ENCODE results near the gene BBOX1. TPM values are rescaled to one million over a fixed set of nuclear protein-coding genes. Genes with fewer than 3 reads are reported as not detected.

The BBOX1 gene
- total and polyA plus RNA-seq, 2 of the 4 experiments (the other 2 are of a cell fraction) = not detected

GRCh38 chr11:27162237-27162636 is 121.6 kb downstream of the BBOX1 start:
- Histone ChIP-seq H3K56ac (ENCODE audit: extremely low read depth, insufficient read depth, low read length) (no peak overlapping the region), H3K27ac (ENCODE audit: insufficient read depth, low read length) (no peak overlapping the region), H4K20me1 (ENCODE audit: insufficient read depth, low read length) (no peaks in the 10 kb centered on the region), H4K8ac (ENCODE audit: low read depth in 2 of 2, low read length in 2 of 2) (no peak overlapping the region), H2AK9ac (replicated peaks; ENCODE audit: low read depth, low read length, poor library complexity) (no peak overlapping the region), H2BK5ac (ENCODE audit: low read depth, low read length, poor library complexity, severe bottlenecking) (no peak overlapping the region), H3K4ac (ENCODE audit: low read depth, low read length) (no peak overlapping the region), H3K23ac (ENCODE audit: low read depth, low read length) (no peak overlapping the region), H3K4me1 (ENCODE audit: control insufficient read depth, insufficient read depth, low read length) (no peaks in the 10 kb centered on the region), H3K9me1 (ENCODE audit: insufficient read depth, low read length) (no peaks in the 10 kb centered on the region), H4K91ac (ENCODE audit: insufficient read depth, low read depth, low read length) (no peak overlapping the region), H2AK5ac (ENCODE audit: low read depth, low read length) (no peak overlapping the region), H2BK15ac (ENCODE audit: low read depth, low read length) (no peak overlapping the region), H4K5ac (ENCODE audit: low read depth, low read length) (no peak overlapping the region), H3K4me2 (ENCODE audit: low read depth, low read length) (no peak overlapping the region), H3K14ac (replicated peaks; ENCODE audit: low read depth, low read length) (no peak overlapping the region), H2BK20ac (ENCODE audit: low read depth, low read length) (no peak overlapping the region), H2AFZ (replicated peaks; ENCODE audit: low read length, poor library complexity) (no peak overlapping the region), H3K4me3 (ENCODE audit: insufficient read depth, low read depth, low read length) (no peak overlapping the region), H3K27me3 (ENCODE audit: control insufficient read depth, insufficient read depth, low read length) (peaks cover 2% of the 10 kb centered on the region; the same call in 1 of the 2 replicates), H3K36me3 (ENCODE audit: control insufficient read depth, insufficient read depth, low read length) (no peaks in the 10 kb centered on the region), H3K9me3 (ENCODE audit: control insufficient read depth, insufficient read depth, low read length) (peaks cover 3% of the 10 kb centered on the region; the same call in 1 of the 2 replicates), H3K79me1 (ENCODE audit: low read depth in 1 of 2, low read length in 2 of 2) (no peaks in the 10 kb centered on the region), H3K18ac (ENCODE audit: low read depth, low read length) (no peak overlapping the region), H2BK120ac (ENCODE audit: low read depth, low read length) (no peak overlapping the region), H3K9ac (ENCODE audit: low read depth, low read length) (no peak overlapping the region)
- POLR2A ChIA-PET (ENCODE audit: unreplicated experiment) = no interaction called here
- in situ Hi-C loops (cut with MboI; ENCODE audit: low sequenced_read_pairs) = loop anchor here (5.0 to 10.0 kb wide), 2 partner anchors 405 to 847 kb away; no protein-coding TSS in a partner anchor
- TF ChIP-seq BHLHE40 (IDR thresholded peaks at IDR 0.05; ENCODE audit: low read depth, low read length) (no peak), RFX5 (IDR thresholded peaks at IDR 0.05; ENCODE audit: low read depth, low read length) (no peak), CHD1 (IDR thresholded peaks at IDR 0.05; ENCODE audit: low read depth, low read length) (no peak), RCOR1 (IDR thresholded peaks at IDR 0.05; ENCODE audit: insufficient replicate concordance, low read length) (no peak), MAZ (IDR thresholded peaks at IDR 0.05; ENCODE audit: borderline replicate concordance, low read depth, low read length) (no peak), MXI1 (IDR thresholded peaks at IDR 0.05; ENCODE audit: borderline replicate concordance, low read depth, low read length) (no peak), SMC3 (IDR thresholded peaks at IDR 0.05; ENCODE audit: low read depth, low read length) (no peak), NFE2L2 (IDR thresholded peaks at IDR 0.05; ENCODE audit: low read depth, low read length) (no peak), FOS (IDR thresholded peaks at IDR 0.05; ENCODE audit: low read depth, low read length) (no peak), POLR2A (IDR thresholded peaks at IDR 0.05; ENCODE audit: low read depth, low read length) (no peak)
- TF ChIP-seq, protein P1, sequence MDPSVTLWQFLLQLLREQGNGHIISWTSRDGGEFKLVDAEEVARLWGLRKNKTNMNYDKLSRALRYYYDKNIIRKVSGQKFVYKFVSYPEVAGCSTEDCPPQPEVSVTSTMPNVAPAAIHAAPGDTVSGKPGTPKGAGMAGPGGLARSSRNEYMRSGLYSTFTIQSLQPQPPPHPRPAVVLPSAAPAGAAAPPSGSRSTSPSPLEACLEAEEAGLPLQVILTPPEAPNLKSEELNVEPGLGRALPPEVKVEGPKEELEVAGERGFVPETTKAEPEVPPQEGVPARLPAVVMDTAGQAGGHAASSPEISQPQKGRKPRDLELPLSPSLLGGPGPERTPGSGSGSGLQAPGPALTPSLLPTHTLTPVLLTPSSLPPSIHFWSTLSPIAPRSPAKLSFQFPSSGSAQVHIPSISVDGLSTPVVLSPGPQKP (IDR thresholded peaks at IDR 0.05; ENCODE audit: borderline replicate concordance, low read depth, low read length) = no peak
- CTCF ChIA-PET = no interaction called here
- no CpG with 5 or more reads among the region's 1 CpG for WGBS, 2 experiments (ENCODE audit: extremely low coverage in 2 of 2, insufficient read length in 1 of 2)
- intact Hi-C loops (cut with micrococcal nuclease) = no loop called here
- no peak for ATAC-seq (ENCODE audit: low read depth)
- dilution Hi-C loops (cut with HindIII; ENCODE audit: low sequenced_read_pairs, unreplicated experiment) = no loop called here
- no peak for DNase-seq
- no TSS peak for BruUV-seq (replicated peaks)

Measured in IMR-90 (cell line).